ENCODE data around the gene NDUFAF2. TPM values are rescaled to one million over a fixed set of nuclear protein-coding genes. Genes with fewer than 3 reads are reported as not detected.
A peak's percentile ranks its signal among the peaks of the same experiment; 100 is the strongest.

NDUFAF2 gene
- total RNA-seq: 10 to 100 TPM; 20.9 to 36.0 TPM

GRCh38 chr5:60944904-60945812 is at the start of gene NDUFAF2, which contains the start of gene ERCC8:
NDUFAF2 (plus strand) TSS chr5:60945205; CDS start chr5:60945256, 51 bp downstream.
ERCC8 (minus strand) TSS chr5:60945070; CDS start chr5:60945008, 62 bp downstream.
- no peaks in the 10 kb centered on the region for H3K9me3 ChIP-seq
- H3K36me3 ChIP-seq: no peaks in the 10 kb centered on the region
- DNase-seq: peak; percentile 94
- intact Hi-C loops (cut with DNase I): loop anchor here (10.0 kb wide), 1 partner anchor 250 kb away; no protein-coding TSS in a partner anchor
- peak within 1 kb of the TSS; percentile 63 for H3K27ac ChIP-seq
- peak within 1 kb of the TSS; percentile 75 to 76 for H3K9ac ChIP-seq (ENCODE audit: low read depth in 2 of 2, low read length in 2 of 2)
- no peak for TF ChIP-seq CTCF (IDR thresholded peaks at IDR 0.05)
- H3K4me1 ChIP-seq: no peaks in the 10 kb centered on the region
- H3K4me3 ChIP-seq: peak within 1 kb of the TSS; percentile 74
- no peaks in the 10 kb centered on the region for H3K27me3 ChIP-seq

- Histone ChIP-seq H3K27me3 (no peaks in the 10 kb centered on the region), H3K4me3 (no peak overlapping the region), H3K9me3 (no peaks in the 10 kb centered on the region), H3K4me1 (no peaks in the 10 kb centered on the region), H3K9ac (ENCODE audit: low read depth in 2 of 2, low read length in 2 of 2) (no peak overlapping the region), H3K36me3 (no peaks in the 10 kb centered on the region), H3K27ac (no peak overlapping the region)
- no peak for DNase-seq
- intact Hi-C loops (cut with DNase I): no loop called here
- no peak for TF ChIP-seq CTCF (IDR thresholded peaks at IDR 0.05)
Measured at GRCh38 chr5:60896991-60897390, 48.0 kb upstream of the NDUFAF2 start.

- Histone ChIP-seq H3K9ac (ENCODE audit: low read depth in 2 of 2, low read length in 2 of 2) (no peak overlapping the region), H3K4me3 (no peak overlapping the region), H3K4me1 (no peaks in the 10 kb centered on the region), H3K27ac (no peak overlapping the region), H3K36me3 (no peaks in the 10 kb centered on the region), H3K27me3 (no peaks in the 10 kb centered on the region), H3K9me3 (no peaks in the 10 kb centered on the region)
- DNase-seq: no peak
- TF ChIP-seq CTCF (IDR thresholded peaks at IDR 0.05): no peak
- intact Hi-C loops (cut with DNase I): no loop called here
Measured at GRCh38 chr5:60903356-60903755, 41.6 kb upstream of the NDUFAF2 start.

- H3K9me3 ChIP-seq: no peaks in the 10 kb centered on the region
- H3K36me3 ChIP-seq: no peaks in the 10 kb centered on the region
- DNase-seq: no peak
- no peak overlapping the region for H3K4me3 ChIP-seq
- intact Hi-C loops (cut with DNase I): no loop called here
- TF ChIP-seq CTCF (IDR thresholded peaks at IDR 0.05): no peak
- no peaks in the 10 kb centered on the region for H3K4me1 ChIP-seq
- H3K27ac ChIP-seq: no peak overlapping the region
- no peaks in the 10 kb centered on the region for H3K27me3 ChIP-seq
- H3K9ac ChIP-seq (ENCODE audit: low read depth in 2 of 2, low read length in 2 of 2): no peak overlapping the region
Measured at GRCh38 chr5:60916646-60917045, 28.4 kb upstream of the NDUFAF2 start.

- Histone ChIP-seq H3K4me1 (no peaks in the 10 kb centered on the region), H3K9ac (ENCODE audit: low read depth in 2 of 2, low read length in 2 of 2) (no peak overlapping the region), H3K27ac (no peak overlapping the region), H3K36me3 (no peaks in the 10 kb centered on the region), H3K27me3 (no peaks in the 10 kb centered on the region), H3K9me3 (no peaks in the 10 kb centered on the region), H3K4me3 (no peak overlapping the region)
- no peak for DNase-seq
- no peak for TF ChIP-seq CTCF (IDR thresholded peaks at IDR 0.05)
- intact Hi-C loops (cut with DNase I): no loop called here
Measured at GRCh38 chr5:60918466-60918865, 26.5 kb upstream of the NDUFAF2 start.

All from colonic mucosa (tissue), 4 donors.